ENCODE results near the gene MAP3K3. TPM values are rescaled to one million over a fixed set of nuclear protein-coding genes. Genes with fewer than 3 reads are reported as not detected.

MAP3K3 gene
- total and polyA plus RNA-seq, 2 experiments from 2014 or later: 6.1 to 24.6 TPM

- TF ChIP-seq, protein P1, sequence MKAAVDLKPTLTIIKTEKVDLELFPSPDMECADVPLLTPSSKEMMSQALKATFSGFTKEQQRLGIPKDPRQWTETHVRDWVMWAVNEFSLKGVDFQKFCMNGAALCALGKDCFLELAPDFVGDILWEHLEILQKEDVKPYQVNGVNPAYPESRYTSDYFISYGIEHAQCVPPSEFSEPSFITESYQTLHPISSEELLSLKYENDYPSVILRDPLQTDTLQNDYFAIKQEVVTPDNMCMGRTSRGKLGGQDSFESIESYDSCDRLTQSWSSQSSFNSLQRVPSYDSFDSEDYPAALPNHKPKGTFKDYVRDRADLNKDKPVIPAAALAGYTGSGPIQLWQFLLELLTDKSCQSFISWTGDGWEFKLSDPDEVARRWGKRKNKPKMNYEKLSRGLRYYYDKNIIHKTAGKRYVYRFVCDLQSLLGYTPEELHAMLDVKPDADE (IDR thresholded peaks at IDR 0.05): no peak
- TF ChIP-seq ZNF114 (CRISPR knock-in tag; IDR thresholded peaks at IDR 0.05): no peak
- TF ChIP-seq, protein P2, sequence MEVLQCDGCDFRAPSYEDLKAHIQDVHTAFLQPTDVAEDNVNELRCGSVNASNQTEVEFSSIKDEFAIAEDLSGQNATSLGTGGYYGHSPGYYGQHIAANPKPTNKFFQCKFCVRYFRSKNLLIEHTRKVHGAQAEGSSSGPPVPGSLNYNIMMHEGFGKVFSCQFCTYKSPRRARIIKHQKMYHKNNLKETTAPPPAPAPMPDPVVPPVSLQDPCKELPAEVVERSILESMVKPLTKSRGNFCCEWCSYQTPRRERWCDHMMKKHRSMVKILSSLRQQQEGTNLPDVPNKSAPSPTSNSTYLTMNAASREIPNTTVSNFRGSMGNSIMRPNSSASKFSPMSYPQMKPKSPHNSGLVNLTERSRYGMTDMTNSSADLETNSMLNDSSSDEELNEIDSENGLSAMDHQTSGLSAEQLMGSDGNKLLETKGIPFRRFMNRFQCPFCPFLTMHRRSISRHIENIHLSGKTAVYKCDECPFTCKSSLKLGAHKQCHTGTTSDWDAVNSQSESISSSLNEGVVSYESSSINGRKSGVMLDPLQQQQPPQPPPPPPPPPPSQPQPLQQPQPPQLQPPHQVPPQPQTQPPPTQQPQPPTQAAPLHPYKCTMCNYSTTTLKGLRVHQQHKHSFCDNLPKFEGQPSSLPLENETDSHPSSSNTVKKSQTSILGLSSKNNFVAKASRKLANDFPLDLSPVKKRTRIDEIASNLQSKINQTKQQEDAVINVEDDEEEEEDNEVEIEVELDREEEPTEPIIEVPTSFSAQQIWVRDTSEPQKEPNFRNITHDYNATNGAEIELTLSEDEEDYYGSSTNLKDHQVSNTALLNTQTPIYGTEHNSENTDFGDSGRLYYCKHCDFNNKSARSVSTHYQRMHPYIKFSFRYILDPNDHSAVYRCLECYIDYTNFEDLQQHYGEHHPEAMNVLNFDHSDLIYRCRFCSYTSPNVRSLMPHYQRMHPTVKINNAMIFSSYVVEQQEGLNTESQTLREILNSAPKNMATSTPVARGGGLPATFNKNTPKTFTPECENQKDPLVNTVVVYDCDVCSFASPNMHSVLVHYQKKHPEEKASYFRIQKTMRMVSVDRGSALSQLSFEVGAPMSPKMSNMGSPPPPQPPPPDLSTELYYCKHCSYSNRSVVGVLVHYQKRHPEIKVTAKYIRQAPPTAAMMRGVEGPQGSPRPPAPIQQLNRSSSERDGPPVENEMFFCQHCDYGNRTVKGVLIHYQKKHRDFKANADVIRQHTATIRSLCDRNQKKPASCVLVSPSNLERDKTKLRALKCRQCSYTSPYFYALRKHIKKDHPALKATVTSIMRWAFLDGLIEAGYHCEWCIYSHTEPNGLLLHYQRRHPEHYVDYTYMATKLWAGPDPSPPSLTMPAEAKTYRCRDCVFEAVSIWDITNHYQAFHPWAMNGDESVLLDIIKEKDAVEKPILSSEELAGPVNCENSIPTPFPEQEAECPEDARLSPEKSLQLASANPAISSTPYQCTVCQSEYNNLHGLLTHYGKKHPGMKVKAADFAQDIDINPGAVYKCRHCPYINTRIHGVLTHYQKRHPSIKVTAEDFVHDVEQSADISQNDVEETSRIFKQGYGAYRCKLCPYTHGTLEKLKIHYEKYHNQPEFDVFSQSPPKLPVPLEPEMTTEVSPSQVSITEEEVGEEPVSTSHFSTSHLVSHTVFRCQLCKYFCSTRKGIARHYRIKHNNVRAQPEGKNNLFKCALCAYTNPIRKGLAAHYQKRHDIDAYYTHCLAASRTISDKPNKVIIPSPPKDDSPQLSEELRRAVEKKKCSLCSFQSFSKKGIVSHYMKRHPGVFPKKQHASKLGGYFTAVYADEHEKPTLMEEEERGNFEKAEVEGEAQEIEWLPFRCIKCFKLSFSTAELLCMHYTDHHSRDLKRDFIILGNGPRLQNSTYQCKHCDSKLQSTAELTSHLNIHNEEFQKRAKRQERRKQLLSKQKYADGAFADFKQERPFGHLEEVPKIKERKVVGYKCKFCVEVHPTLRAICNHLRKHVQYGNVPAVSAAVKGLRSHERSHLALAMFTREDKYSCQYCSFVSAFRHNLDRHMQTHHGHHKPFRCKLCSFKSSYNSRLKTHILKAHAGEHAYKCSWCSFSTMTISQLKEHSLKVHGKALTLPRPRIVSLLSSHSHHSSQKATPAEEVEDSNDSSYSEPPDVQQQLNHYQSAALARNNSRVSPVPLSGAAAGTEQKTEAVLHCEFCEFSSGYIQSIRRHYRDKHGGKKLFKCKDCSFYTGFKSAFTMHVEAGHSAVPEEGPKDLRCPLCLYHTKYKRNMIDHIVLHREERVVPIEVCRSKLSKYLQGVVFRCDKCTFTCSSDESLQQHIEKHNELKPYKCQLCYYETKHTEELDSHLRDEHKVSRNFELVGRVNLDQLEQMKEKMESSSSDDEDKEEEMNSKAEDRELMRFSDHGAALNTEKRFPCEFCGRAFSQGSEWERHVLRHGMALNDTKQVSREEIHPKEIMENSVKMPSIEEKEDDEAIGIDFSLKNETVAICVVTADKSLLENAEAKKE (CRISPR knock-in tag; IDR thresholded peaks at IDR 0.05): no peak
Measured at GRCh38 chr17:63657786-63658185, 35.6 kb downstream of the MAP3K3 start (continued).

DNA sequence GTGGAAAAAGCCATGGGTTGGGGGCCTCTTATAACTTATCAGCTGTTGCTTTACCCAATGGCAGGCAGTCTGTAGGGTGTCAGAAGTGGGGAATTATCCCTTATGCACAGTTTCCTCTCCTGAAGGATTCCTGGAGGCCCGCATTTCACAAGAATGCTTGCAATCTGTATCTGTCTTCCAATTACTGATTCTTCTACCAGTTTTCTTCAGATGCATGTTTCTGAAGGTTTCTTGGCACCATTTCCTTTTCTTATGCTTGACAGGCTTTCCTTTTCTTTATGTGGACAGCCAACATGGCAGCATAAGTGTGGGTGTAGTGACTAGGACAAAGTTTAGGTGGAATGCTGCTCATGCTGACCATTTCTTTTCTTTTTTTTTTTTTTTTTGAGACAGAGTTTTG, 36.1 kb downstream of the MAP3K3 start:
- H3K36me3 ChIP-seq (ENCODE audit: insufficient read depth): peaks cover 5% of the 10 kb centered on the region; the same call in 1 of the 2 replicates
- Mint-ChIP-seq H3K9me3 (no peaks in the 10 kb centered on the region), H3K27ac (no peak overlapping the region), H3K27me3 (ENCODE audit: insufficient read depth, low read depth, poor library complexity) (no peaks in the 10 kb centered on the region), H3K36me3 (ENCODE audit: low read depth) (peaks cover 12% of the 10 kb centered on the region; the same call in 2 of the 3 replicates), H3K4me3 (no peak overlapping the region), H3K4me1 (no peaks in the 10 kb centered on the region)
- H3K4me1 ChIP-seq (ENCODE audit: insufficient read depth): no peaks in the 10 kb centered on the region
- H3K27me3 ChIP-seq (ENCODE audit: insufficient read depth): no peaks in the 10 kb centered on the region
- no peaks in the 10 kb centered on the region for H3K9me2 ChIP-seq (ENCODE audit: insufficient read depth)
- DNase-seq (ENCODE audit: low spot score) (no peak), ATAC-seq (no peak)
- H4K20me1 ChIP-seq (replicated peaks; ENCODE audit: insufficient read depth): no peaks in the 10 kb centered on the region
- H3K4me3 ChIP-seq: no peak overlapping the region
- H3F3A ChIP-seq (replicated peaks; ENCODE audit: low read depth): no peaks in the 10 kb centered on the region
- H3K4me2 ChIP-seq: no peak overlapping the region
- H3K79me2 ChIP-seq (replicated peaks; ENCODE audit: insufficient read depth): no peaks in the 10 kb centered on the region
- peak overlapping the region; percentile 33; the same call in 1 of the 2 replicates for H3K27ac ChIP-seq (ENCODE audit: low read depth)
- no peak overlapping the region for H2AFZ ChIP-seq
- TF ChIP-seq POLR2AphosphoS5 (IDR thresholded peaks at IDR 0.05; ENCODE audit: low read depth) (no peak), CTCF (conservative IDR thresholded peaks at IDR 0.05; ENCODE audit: low read depth in 2 of 2) (no peak), NANOG (IDR thresholded peaks at IDR 0.05; ENCODE audit: borderline replicate concordance) (no peak), ZNF114 (CRISPR knock-in tag; IDR thresholded peaks at IDR 0.05) (no peak), JUNB (IDR thresholded peaks at IDR 0.05; ENCODE audit: unreplicated experiment) (no peak)
- TF ChIP-seq, protein P2 (CRISPR knock-in tag; IDR thresholded peaks at IDR 0.05): no peak
